Tibial nerve (tissue), 3 donors: Measurements from ENCODE around the gene ICAM3.

Source experiments
- POLR2A ChIP-seq, 2 donors: fragments of 450-650 bp; IDR thresholded peaks; one replicate each; pipeline ENCODE4 v1.6.1; 2017; ENCODE audit warnings: antibody characterized with exemption in 2 of 2, mild to moderate bottlenecking in 2 of 2, moderate library complexity in 2 of 2
- TF ChIP-seq, protein P1 (sequence below), 5 experiments: fragments of 200-600 bp in 3 of 5; fragments of 450-650 bp in 2 of 5; sonication (generic) in 3 of 5; IDR thresholded peaks; one replicate each; pipeline ENCODE4 v1.5.1; 2016 to 2019; ENCODE audit warnings: antibody characterized with exemption in 5 of 5, mild to moderate bottlenecking in 3 of 5, moderate library complexity in 2 of 5

DNA sequence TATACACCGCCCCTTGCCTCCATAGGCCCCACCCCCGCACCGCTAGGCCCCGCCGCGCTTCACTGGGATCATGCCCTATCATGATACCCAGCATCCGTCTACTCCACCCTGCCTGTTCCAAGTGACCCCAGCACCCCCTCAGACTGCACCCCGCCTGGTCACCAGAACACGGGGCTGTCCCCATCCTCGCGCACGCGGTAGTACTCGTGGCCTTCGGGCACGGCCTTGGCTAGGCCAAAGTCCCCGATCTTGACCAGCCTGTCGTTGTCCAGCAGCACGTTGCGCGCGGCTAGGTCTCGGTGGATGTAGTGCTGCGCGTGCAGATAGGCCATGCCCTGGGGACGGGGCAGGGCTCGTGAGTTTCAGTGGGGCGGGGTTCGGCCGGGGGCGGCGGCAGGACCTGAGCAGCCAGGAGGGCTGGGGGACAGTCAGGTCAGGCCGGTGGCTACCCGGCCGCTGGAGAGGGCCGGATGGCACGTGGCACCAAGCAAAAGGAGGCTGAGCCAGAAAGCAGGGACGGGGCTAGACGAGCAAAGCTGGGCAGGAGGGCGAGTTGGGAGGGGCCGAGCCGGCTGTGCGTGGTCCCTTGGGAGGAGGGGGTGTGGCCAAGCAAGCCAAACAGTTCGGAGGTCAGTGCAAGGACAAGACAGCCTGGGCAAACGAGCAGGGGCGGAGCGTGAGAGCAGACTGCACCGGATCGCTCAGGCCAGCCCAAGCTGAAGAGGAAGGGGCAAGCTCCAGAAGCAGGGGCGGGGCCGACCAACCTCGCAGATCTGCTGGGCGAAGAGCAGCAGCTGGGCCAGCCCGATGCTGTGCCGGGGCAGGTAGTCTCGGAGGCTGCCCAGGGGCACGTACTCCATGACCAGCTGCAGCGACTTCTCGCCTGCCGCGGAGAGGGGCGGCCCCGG lies 13.6 kb upstream of the ICAM3 start:
- TF ChIP-seq, protein P1, sequence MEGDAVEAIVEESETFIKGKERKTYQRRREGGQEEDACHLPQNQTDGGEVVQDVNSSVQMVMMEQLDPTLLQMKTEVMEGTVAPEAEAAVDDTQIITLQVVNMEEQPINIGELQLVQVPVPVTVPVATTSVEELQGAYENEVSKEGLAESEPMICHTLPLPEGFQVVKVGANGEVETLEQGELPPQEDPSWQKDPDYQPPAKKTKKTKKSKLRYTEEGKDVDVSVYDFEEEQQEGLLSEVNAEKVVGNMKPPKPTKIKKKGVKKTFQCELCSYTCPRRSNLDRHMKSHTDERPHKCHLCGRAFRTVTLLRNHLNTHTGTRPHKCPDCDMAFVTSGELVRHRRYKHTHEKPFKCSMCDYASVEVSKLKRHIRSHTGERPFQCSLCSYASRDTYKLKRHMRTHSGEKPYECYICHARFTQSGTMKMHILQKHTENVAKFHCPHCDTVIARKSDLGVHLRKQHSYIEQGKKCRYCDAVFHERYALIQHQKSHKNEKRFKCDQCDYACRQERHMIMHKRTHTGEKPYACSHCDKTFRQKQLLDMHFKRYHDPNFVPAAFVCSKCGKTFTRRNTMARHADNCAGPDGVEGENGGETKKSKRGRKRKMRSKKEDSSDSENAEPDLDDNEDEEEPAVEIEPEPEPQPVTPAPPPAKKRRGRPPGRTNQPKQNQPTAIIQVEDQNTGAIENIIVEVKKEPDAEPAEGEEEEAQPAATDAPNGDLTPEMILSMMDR (IDR thresholded peaks at IDR 0.05): no peak
- TF ChIP-seq POLR2A (IDR thresholded peaks at IDR 0.05): no peak
